OCI-LY1 (cell line): Measurements from ENCODE around the gene ZMIZ1.

Source experiments
- CTCF ChIP-seq: fragments of 200-600 bp; sonication (generic), shearing (Covaris generic); IDR thresholded peaks from 2 replicates; pipeline ENCODE4 v1.5.1; 2017; ENCODE audit warnings: mild to moderate bottlenecking, antibody characterized with exemption, low read length, moderate library complexity, mixed read lengths
- EZH2 ChIP-seq: fragments of 200-600 bp; sonication (generic), shearing (Covaris generic); IDR thresholded peaks from 2 replicates; pipeline ENCODE4 v1.8.0; 2017; ENCODE audit warnings: borderline replicate concordance, mixed run types, mild to moderate bottlenecking, antibody characterized with exemption, low read length, moderate library complexity, mixed read lengths

GRCh38 chr10:79093658-79094411, 25.1 kb downstream of the ZMIZ1 start:
- TF ChIP-seq CTCF (no peak), EZH2 (no peak)
